HG03457 (cell line): ENCODE measurements around the gene NAMPT.

Experiments used
- ATAC-seq: cut with Tn5 transposase; IDR thresholded peaks from one replicate; pipeline ENCODE4 v1.9.1; 2021; ENCODE audit warnings: moderate number of reproducible peaks; ENCODE audit not compliant: unreplicated experiment

NAMPT gene

GRCh38 chr7:106277976-106278375 is 6.8 kb downstream of the NAMPT start:
- ATAC-seq = no peak

- no peak for ATAC-seq
Observed at GRCh38 chr7:106276513-106276912, 8.3 kb downstream of the NAMPT start.

GRCh38 chr7:106273009-106273668 is 11.6 kb downstream of the NAMPT start:
- no peak for ATAC-seq

- ATAC-seq = no peak
Observed at GRCh38 chr7:106270122-106270977, 14.4 kb downstream of the NAMPT start.

GRCh38 chr7:106269254-106269961 is 15.4 kb downstream of the NAMPT start:
- no peak for ATAC-seq

- ATAC-seq = no peak
Observed at GRCh38 chr7:106265133-106265532, 19.6 kb downstream of the NAMPT start.

GRCh38 chr7:106262221-106262881 is 22.4 kb downstream of the NAMPT start:
- no peak for ATAC-seq

GRCh38 chr7:106260136-106260561 is 24.6 kb downstream of the NAMPT start:
- no peak for ATAC-seq

GRCh38 chr7:106258789-106259188 is 26.0 kb downstream of the NAMPT start:
- ATAC-seq = no peak

GRCh38 chr7:106257752-106258151 is 27.0 kb downstream of the NAMPT start:
- no peak for ATAC-seq

- ATAC-seq = no peak
Observed at GRCh38 chr7:106256144-106256543, 28.6 kb downstream of the NAMPT start.

GRCh38 chr7:106255246-106255645 is 29.5 kb downstream of the NAMPT start:
- ATAC-seq = no peak

GRCh38 chr7:106254525-106255116 is 30.2 kb downstream of the NAMPT start:
- no peak for ATAC-seq

- ATAC-seq = no peak
Observed at GRCh38 chr7:106252568-106252967, 32.2 kb downstream of the NAMPT start.

- ATAC-seq = no peak
Observed at GRCh38 chr7:106249488-106249887, 35.3 kb downstream of the NAMPT start.

- no peak for ATAC-seq
Observed at GRCh38 chr7:106248600-106248999, 36.2 kb downstream of the NAMPT start.

- ATAC-seq = no peak
Observed at GRCh38 chr7:106247841-106248240, 36.9 kb downstream of the NAMPT start.

- ATAC-seq = no peak
Observed at GRCh38 chr7:106246902-106247711, 37.7 kb downstream of the NAMPT start.

- ATAC-seq = no peak
Observed at GRCh38 chr7:106243893-106244292, 40.9 kb downstream of the NAMPT start.

- no peak for ATAC-seq
Observed at GRCh38 chr7:106239406-106239805, 45.4 kb downstream of the NAMPT start.
